Esophagus squamous epithelium (tissue), 5 donors: ENCODE results near the gene ZNF532. TPM values are rescaled to one million over a fixed set of nuclear protein-coding genes. Genes with fewer than 3 reads are reported as not detected.
A peak's percentile ranks its signal among the peaks of the same experiment; 100 is the strongest.

Experiments used
- DNase-seq: peaks from one replicate; lab custom pipeline; 2025; lab: John Stamatoyannopoulos, UW
- H3K27ac ChIP-seq, 4 donors: fragments of 200-600 bp; sonication (generic); one replicate each; pipeline ENCODE4 v1.5.1; 2016 to 2019; ENCODE audit warnings: mild to moderate bottlenecking in 1 of 4
- H3K27me3 ChIP-seq, 4 donors: fragments of 200-600 bp; sonication (generic); 1 replicate in 3 of 4; 2 replicates in 1 of 4; pipeline versions ENCODE4 v1.5.1 to v1.6.0; 2017 to 2021; ENCODE audit warnings: antibody characterized with exemption in 1 of 4
- H3K36me3 ChIP-seq, 3 donors: fragments of 200-600 bp; sonication (generic); one replicate each; pipeline ENCODE4 v1.5.1; 2016 to 2019
- H3K4me1 ChIP-seq, 3 donors: fragments of 200-600 bp; sonication (generic); one replicate each; pipeline ENCODE4 v1.5.1; 2017 to 2019
- H3K4me3 ChIP-seq, 4 donors: fragments of 200-600 bp; sonication (generic); 1 replicate in 3 of 4; 2 replicates in 1 of 4; pipeline ENCODE4 v1.5.1; 2016 to 2019; ENCODE audit warnings: mild to moderate bottlenecking in 2 of 4, moderate library complexity in 1 of 4
- H3K9me3 ChIP-seq, 3 donors: fragments of 200-600 bp; sonication (generic); one replicate each; pipeline ENCODE4 v1.5.1; 2016 to 2019
- POLR2A ChIP-seq, 4 donors: fragments of 450-650 bp; IDR thresholded peaks; one replicate each; pipeline ENCODE4 v1.6.1; 2017; ENCODE audit warnings: antibody characterized with exemption in 4 of 4, mild to moderate bottlenecking in 4 of 4, moderate library complexity in 3 of 4
- WGBS, 2 donors: methylation state at CpG; one replicate each; pipeline ENCODE4 v1.1.5; 2018; 5-methylcytosine and 5-hydroxymethylcytosine counted together
- intact Hi-C: fragments of 100-400 bp; cut with DNase I; formaldehyde crosslinking; loops from one replicate; pipeline ENCODE4 v1.15.0; 2022
- total RNA-seq, 4 donors: library from RNA; depleted of rRNA; stranded (reverse); fragments of >200 nt; gene quantifications; one replicate each; pipeline ENCODE4 v1.1.0, GENCODE V29; 2016
- TF ChIP-seq, protein P1 (sequence below), 6 experiments: fragments of 450-650 bp in 4 of 6; fragments of 200-600 bp in 2 of 6; sonication (generic) in 2 of 6; IDR thresholded peaks; one replicate each; pipeline ENCODE4 v1.5.1; 2016 to 2019; ENCODE audit warnings: antibody characterized with exemption in 6 of 6, mild to moderate bottlenecking in 4 of 6, moderate library complexity in 4 of 6
- donor health status: DM: yes; HTN: yes; CAD: no.

Gene ZNF532
- total RNA-seq, 4 donors from 2014 or later: 30.7 to 52.3 (median 32.6) TPM

DNA sequence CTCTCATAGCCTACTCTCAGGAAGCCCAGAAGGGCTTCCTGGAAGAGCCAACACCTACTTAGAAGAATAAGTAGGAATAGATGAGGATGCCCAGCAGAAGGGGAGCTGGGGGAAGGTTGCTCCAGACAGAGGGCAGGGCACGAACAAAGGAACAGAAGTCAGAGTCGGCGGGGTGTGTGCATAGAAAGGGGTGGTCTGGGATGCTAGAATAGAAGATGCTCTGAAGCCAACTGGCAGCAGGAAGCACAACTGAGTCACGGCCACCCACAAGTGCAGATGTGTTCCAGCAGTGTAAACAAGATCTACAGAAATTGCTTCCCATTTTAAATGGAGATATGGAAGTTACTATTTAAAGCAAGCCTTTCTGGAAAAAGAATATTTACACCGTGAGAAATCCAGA lies 131.0 kb downstream of the ZNF532 start:
- TF ChIP-seq, protein P1, sequence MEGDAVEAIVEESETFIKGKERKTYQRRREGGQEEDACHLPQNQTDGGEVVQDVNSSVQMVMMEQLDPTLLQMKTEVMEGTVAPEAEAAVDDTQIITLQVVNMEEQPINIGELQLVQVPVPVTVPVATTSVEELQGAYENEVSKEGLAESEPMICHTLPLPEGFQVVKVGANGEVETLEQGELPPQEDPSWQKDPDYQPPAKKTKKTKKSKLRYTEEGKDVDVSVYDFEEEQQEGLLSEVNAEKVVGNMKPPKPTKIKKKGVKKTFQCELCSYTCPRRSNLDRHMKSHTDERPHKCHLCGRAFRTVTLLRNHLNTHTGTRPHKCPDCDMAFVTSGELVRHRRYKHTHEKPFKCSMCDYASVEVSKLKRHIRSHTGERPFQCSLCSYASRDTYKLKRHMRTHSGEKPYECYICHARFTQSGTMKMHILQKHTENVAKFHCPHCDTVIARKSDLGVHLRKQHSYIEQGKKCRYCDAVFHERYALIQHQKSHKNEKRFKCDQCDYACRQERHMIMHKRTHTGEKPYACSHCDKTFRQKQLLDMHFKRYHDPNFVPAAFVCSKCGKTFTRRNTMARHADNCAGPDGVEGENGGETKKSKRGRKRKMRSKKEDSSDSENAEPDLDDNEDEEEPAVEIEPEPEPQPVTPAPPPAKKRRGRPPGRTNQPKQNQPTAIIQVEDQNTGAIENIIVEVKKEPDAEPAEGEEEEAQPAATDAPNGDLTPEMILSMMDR (IDR thresholded peaks at IDR 0.05): no peak
- TF ChIP-seq POLR2A (IDR thresholded peaks at IDR 0.05): no peak
- DNase-seq: no peak
- no peaks in the 10 kb centered on the region for H3K9me3 ChIP-seq
- no peaks in the 10 kb centered on the region for H3K36me3 ChIP-seq
- peaks cover 0 to 24% (median 9%) of the 10 kb centered on the region in 3 donors for H3K4me1 ChIP-seq
- H3K27me3 ChIP-seq: no peaks in the 10 kb centered on the region
- H3K4me3 ChIP-seq: no peak overlapping the region
- peak overlapping the region in 1 of 4 donors; percentile 4 for H3K27ac ChIP-seq
- WGBS, 2 donors: 76 to 80% methylated on average over 5 of the region's 5 CpGs
- intact Hi-C loops: no loop called here

DNA sequence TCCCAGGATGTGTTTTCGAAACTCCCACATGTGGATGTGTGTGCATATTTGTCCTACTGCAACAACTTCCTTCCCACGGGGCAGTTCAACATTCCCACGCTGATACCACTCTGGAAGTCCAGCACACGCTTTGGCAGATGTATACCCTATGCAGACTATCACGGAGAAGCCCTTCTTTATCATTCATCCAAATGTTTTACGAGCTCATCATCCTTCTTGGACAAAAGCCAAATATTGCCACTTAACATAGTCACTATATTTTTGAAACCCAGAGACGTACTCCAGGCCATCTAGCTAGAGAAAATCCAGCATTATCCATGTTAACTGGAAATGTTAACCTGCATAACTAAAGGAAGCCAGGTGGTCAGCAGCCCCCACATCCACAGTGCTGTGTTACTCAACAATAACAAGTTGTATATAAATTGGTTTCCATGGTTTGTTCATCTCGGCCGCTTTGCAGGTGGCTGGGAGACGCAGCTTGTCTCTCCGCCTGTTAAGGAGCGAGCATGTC lies 131.5 kb downstream of the ZNF532 start:
- no peak for DNase-seq
- Histone ChIP-seq H3K4me1 (peaks cover 0 to 24% (median 6%) of the 10 kb centered on the region in 3 donors), H3K9me3 (no peaks in the 10 kb centered on the region), H3K27me3 (no peaks in the 10 kb centered on the region), H3K36me3 (no peaks in the 10 kb centered on the region), H3K27ac (peak overlapping the region in 1 of 4 donors; percentile 61), H3K4me3 (no peak overlapping the region)
- 66 to 78% methylated on average over 12 of the region's 12 CpGs for WGBS, 2 donors
- no peak for TF ChIP-seq POLR2A (IDR thresholded peaks at IDR 0.05)
- TF ChIP-seq, protein P1 (IDR thresholded peaks at IDR 0.05): no peak
- intact Hi-C loops: no loop called here

DNA sequence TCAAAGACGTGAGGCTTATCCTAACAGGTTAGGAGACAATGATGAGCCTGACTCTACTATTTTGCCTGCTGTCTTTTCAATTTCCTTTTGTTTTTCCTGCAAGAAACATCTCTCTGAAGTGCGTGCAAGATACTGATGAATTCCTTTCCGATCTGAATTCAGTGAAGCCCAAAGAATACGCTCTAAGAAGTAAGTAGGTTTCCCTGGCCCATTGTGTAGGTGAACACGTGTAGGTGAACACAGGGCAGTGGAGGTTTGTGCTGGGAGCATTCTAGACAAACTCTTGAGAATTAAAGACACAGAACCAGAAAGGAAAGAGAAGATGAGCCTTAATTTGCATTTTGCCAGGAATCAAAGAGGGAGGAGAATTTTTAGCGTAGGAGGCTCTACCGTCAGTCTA lies 132.0 kb downstream of the ZNF532 start:
- no peak for DNase-seq
- H3K9me3 ChIP-seq: no peaks in the 10 kb centered on the region
- TF ChIP-seq, protein P1 (IDR thresholded peaks at IDR 0.05): no peak
- TF ChIP-seq POLR2A (IDR thresholded peaks at IDR 0.05): no peak
- intact Hi-C loops: no loop called here
- H3K4me3 ChIP-seq: no peak overlapping the region
- 80 to 85% methylated on average over 7 of the region's 7 CpGs for WGBS, 2 donors
- no peaks in the 10 kb centered on the region for H3K36me3 ChIP-seq
- H3K4me1 ChIP-seq: peaks cover 0 to 20% (median under 1%) of the 10 kb centered on the region in 3 donors
- peak overlapping the region in 1 of 4 donors; percentile 61 for H3K27ac ChIP-seq
- no peaks in the 10 kb centered on the region for H3K27me3 ChIP-seq

DNA sequence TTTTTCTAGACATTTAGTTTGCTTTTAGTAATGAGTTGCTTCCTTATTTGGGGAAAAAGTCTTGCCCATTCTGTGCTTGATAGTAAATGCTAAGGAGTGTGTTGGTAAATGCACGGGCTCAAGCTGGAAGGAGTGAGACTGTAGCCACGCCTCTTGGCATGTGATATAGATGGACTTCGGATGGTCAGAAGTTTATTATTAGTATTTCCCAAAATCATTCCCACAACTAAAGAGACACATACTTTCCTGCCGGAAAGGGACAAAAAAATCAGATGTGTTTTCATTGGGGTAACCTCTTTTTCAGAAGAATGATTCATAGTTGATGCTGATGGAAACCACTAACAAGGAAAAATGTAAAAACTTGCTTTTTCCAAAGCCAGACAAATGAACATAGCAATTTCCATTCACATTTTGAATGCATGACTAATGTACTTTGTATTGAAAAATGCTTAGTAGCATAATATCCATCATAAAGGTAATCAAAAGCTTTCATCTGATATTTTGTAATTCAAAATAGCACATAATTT lies 133.2 kb downstream of the ZNF532 start:
- intact Hi-C loops: no loop called here
- Histone ChIP-seq H3K9me3 (no peaks in the 10 kb centered on the region), H3K27me3 (no peaks in the 10 kb centered on the region), H3K36me3 (no peaks in the 10 kb centered on the region), H3K4me1 (peaks cover 0 to 13% (median 0%) of the 10 kb centered on the region in 3 donors), H3K27ac (peak overlapping the region in 3 of 4 donors; percentile 27 to 61 (median 50)), H3K4me3 (no peak overlapping the region)
- no peak for DNase-seq
- no peak for TF ChIP-seq POLR2A (IDR thresholded peaks at IDR 0.05)
- TF ChIP-seq, protein P1 (IDR thresholded peaks at IDR 0.05): no peak
- 14 to 24% methylated on average over 4 of the region's 4 CpGs for WGBS, 2 donors

DNA sequence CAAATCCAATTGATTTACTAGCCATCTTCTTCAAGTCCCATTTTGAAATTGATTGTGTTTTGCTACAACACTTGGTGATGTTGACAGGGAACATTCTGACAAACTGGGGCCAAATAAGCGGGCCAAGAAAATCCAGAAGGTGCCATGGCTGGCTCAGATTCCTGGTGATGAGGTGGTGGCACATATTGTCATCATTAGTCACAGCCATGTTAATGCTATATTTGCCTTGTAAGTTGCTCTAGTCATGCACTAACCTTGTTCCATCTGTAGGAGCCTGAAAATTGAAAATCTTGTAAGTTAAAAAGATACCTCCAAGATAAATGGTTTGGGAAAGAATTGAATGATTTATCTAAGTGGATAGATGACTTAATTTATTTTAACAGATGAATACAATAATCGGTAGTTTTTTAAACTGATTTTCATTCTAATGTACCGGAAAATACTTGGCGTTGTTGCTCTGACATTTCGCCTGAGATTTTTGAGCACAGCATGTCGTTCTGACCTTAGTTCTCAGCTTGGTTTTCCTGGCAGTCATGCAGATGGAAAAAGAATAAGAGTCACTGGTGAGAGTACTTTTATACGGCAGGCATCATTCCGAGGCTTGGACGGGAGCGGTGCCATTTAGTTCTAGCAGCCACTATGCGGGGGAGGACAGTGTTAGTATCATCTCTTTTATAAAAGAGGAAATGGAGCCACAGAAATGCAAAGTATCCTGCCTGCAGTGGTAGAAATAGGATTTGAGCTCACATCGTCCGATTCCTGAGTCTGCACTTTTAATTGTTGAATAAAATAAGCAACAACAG lies 133.9 kb downstream of the ZNF532 start:
- no peak overlapping the region for H3K4me3 ChIP-seq
- H3K4me1 ChIP-seq: peaks cover 0 to 9% (median 0%) of the 10 kb centered on the region in 3 donors
- intact Hi-C loops: no loop called here
- no peak for DNase-seq
- H3K27me3 ChIP-seq: no peaks in the 10 kb centered on the region
- no peaks in the 10 kb centered on the region for H3K9me3 ChIP-seq
- H3K27ac ChIP-seq: peak overlapping the region in 3 of 4 donors; percentile 36 to 61 (median 50)
- 65 to 74% methylated on average over 13 of the region's 13 CpGs for WGBS, 2 donors
- TF ChIP-seq, protein P1 (IDR thresholded peaks at IDR 0.05): no peak
- no peak for TF ChIP-seq POLR2A (IDR thresholded peaks at IDR 0.05)
- H3K36me3 ChIP-seq: no peaks in the 10 kb centered on the region
